ENCODE results near the gene TTLL10. TPM values are rescaled to one million over a fixed set of nuclear protein-coding genes. Genes with fewer than 3 reads are reported as not detected.

TTLL10 gene
- total and polyA plus RNA-seq, 5 donors from 2014 or later = not detected

DNA sequence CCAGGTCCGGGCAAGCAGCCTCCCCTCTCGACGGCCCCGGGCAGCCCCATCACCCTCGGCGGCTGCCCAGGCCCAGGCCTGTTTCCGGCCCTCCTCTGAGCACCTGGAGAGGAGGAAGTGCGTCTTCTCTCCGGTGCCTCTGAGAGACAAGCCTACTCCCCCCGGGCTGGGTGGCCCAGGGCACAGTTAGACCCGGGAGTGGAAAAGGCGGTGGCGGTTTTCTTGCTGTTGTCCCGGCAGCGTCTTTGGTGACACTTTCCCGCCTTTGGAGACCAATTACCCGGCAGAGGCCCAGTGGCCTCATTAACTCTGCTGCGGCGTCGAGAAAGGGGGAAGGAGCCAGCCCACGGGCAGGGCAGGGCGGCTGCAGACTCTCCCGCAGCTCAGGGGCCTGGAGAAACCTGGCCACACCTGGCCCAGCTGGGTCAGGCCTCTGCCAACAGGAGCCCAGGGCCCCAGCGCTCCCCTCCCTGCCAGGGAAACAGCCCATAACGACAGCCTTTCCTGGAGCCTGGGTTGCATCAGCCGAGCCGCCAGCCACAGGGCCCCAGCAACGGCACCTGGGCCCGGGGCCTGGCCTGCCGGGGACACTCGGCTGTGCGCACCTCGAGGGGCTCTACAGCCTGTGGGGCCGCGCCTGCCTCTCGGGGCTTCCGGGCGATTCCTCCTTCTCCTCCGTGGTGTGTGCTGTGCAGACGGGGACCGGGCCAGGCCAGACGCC is 29.4 kb upstream of the TTLL10 start:
- Histone ChIP-seq H3K4me1 (ENCODE audit: control insufficient read depth, insufficient read depth, low read length, poor library complexity, severe bottlenecking) (peaks cover 23% of the 10 kb centered on the region), H3K36me3 (ENCODE audit: control insufficient read depth, insufficient read depth, low read length) (no peaks in the 10 kb centered on the region), H3K4me3 (ENCODE audit: low read depth, low read length) (no peak overlapping the region), H3K27ac (ENCODE audit: insufficient read depth, low read length, poor library complexity, severe bottlenecking) (peak overlapping the region; percentile 85), H3K27me3 (ENCODE audit: control insufficient read depth, insufficient read depth, low read length) (no peaks in the 10 kb centered on the region), H3K9me3 (ENCODE audit: control insufficient read depth in 2 of 2, low read length in 2 of 2) (no peaks in the 10 kb centered on the region)
- no peaks in the 10 kb centered on the region for H3K36me3 Mint-ChIP-seq
- peak overlapping the region; percentile 93 to 97 (median 96) for H3K27ac Mint-ChIP-seq
- ATAC-seq (ENCODE audit: low read depth in 2 of 2) = peak; percentile 95 to 96
- H3K9me3 Mint-ChIP-seq = no peaks in the 10 kb centered on the region
- peak; percentile 37 to 80 (median 74) for DNase-seq
- H3K4me3 Mint-ChIP-seq = peak overlapping the region; percentile 43 to 87 (median 69)
- no peaks in the 10 kb centered on the region for H3K27me3 Mint-ChIP-seq
- H3K4me1 Mint-ChIP-seq = peaks cover 0 to 16% (median 5%) of the 10 kb centered on the region in 4 donors

DNA sequence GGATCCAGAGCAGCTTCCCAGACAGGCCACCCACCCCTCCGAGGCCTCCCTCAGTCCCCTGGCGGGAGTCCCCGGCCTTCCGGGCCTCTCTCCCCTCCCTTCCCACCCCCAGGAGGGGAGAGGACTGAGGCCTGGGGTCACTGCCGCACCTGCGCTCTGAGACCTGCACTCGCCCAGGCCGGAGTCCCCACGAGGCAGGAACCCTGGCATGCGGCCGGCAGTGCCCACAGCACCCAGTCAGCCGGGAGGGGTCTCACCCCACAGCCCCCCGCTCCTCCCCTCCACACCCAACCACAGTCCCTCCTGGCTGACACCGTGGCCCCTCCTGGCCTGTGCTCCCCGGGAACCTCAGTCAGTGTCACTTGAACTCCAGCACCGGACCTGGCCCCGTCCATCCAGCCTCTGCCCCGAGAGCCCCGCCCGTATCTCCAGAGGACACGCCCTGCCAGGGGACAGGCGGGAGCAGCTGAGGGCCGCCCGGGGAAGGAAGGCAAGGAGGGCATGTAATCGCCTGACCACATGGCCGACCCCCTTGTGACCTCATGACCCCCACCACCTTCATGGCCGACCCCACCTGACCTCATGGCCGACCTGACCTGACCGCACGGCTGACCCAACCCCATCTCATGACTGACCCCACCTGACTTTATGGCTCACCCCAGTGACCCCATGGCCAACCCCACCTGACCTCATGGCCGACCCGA is 28.7 kb upstream of the TTLL10 start:
- no peaks in the 10 kb centered on the region for H3K9me3 ChIP-seq (ENCODE audit: control insufficient read depth in 2 of 2, low read length in 2 of 2)
- Mint-ChIP-seq H3K27me3 (no peaks in the 10 kb centered on the region), H3K4me3 (no peak overlapping the region), H3K27ac (no peak overlapping the region), H3K9me3 (no peaks in the 10 kb centered on the region), H3K36me3 (no peaks in the 10 kb centered on the region), H3K4me1 (peaks cover 0 to 16% (median 5%) of the 10 kb centered on the region in 4 donors)
- H3K36me3 ChIP-seq (ENCODE audit: control insufficient read depth, insufficient read depth, low read length) = no peaks in the 10 kb centered on the region
- peak overlapping the region; percentile 85 for H3K27ac ChIP-seq (ENCODE audit: insufficient read depth, low read length, poor library complexity, severe bottlenecking)
- no peak overlapping the region for H3K4me3 ChIP-seq (ENCODE audit: low read depth, low read length)
- peaks cover 23% of the 10 kb centered on the region for H3K4me1 ChIP-seq (ENCODE audit: control insufficient read depth, insufficient read depth, low read length, poor library complexity, severe bottlenecking)
- DNase-seq (no peak), ATAC-seq (ENCODE audit: low read depth in 2 of 2) (no peak)
- H3K27me3 ChIP-seq (ENCODE audit: control insufficient read depth, insufficient read depth, low read length) = no peaks in the 10 kb centered on the region

DNA sequence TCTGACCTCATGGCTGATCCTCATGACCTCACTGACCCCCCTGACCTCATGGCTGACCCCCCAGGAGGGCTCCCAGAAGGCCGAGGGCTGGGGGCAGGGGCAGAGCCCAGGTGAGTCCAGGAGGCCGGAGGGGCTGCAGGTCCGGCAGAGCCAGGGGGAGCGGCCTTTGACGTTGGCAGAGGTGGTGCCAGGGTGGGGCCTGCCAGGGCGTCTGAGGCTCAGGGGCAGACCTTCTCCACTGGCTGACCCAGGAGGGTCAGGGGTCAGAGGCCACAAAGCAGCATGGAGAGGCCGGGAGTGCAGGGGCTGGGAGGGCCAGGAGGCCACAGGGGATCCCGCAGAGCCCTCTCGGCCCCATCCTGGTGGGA is 28.1 kb upstream of the TTLL10 start:
- Histone ChIP-seq H3K36me3 (ENCODE audit: control insufficient read depth, insufficient read depth, low read length) (no peaks in the 10 kb centered on the region), H3K4me1 (ENCODE audit: control insufficient read depth, insufficient read depth, low read length, poor library complexity, severe bottlenecking) (peaks cover 23% of the 10 kb centered on the region), H3K27me3 (ENCODE audit: control insufficient read depth, insufficient read depth, low read length) (no peaks in the 10 kb centered on the region), H3K4me3 (ENCODE audit: low read depth, low read length) (no peak overlapping the region), H3K9me3 (ENCODE audit: control insufficient read depth in 2 of 2, low read length in 2 of 2) (no peaks in the 10 kb centered on the region), H3K27ac (ENCODE audit: insufficient read depth, low read length, poor library complexity, severe bottlenecking) (no peak overlapping the region)
- DNase-seq (no peak), ATAC-seq (ENCODE audit: low read depth in 2 of 2) (no peak)
- peaks cover 0 to 16% (median 5%) of the 10 kb centered on the region in 4 donors for H3K4me1 Mint-ChIP-seq
- no peaks in the 10 kb centered on the region for H3K36me3 Mint-ChIP-seq
- H3K9me3 Mint-ChIP-seq = no peaks in the 10 kb centered on the region
- H3K27me3 Mint-ChIP-seq = no peaks in the 10 kb centered on the region
- no peak overlapping the region for H3K4me3 Mint-ChIP-seq
- no peak overlapping the region for H3K27ac Mint-ChIP-seq

DNA sequence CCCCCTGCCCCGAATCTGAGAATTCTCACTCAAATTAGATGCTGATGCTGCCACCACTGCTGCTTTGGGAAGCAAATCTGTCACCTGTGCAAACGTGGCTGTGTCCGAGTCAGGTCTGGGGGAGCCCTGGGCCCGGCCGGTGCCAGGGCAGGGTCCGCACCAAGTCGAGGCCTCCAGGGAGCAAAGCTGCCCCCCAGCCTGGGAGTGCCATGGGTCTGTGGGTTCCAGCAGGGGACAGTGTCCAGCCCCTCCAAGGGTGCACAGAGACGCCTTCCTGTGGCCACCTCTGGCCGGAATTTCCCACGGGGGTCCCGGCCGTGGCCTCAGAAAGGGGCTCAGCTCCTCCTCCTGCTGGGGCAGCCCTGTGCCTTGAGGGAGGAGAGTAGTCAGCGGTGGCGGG is 27.7 kb upstream of the TTLL10 start:
- Histone ChIP-seq H3K4me3 (ENCODE audit: low read depth, low read length) (no peak overlapping the region), H3K36me3 (ENCODE audit: control insufficient read depth, insufficient read depth, low read length) (no peaks in the 10 kb centered on the region), H3K27ac (ENCODE audit: insufficient read depth, low read length, poor library complexity, severe bottlenecking) (no peak overlapping the region), H3K4me1 (ENCODE audit: control insufficient read depth, insufficient read depth, low read length, poor library complexity, severe bottlenecking) (peaks cover 23% of the 10 kb centered on the region), H3K9me3 (ENCODE audit: control insufficient read depth in 2 of 2, low read length in 2 of 2) (no peaks in the 10 kb centered on the region), H3K27me3 (ENCODE audit: control insufficient read depth, insufficient read depth, low read length) (no peaks in the 10 kb centered on the region)
- Mint-ChIP-seq H3K27me3 (no peaks in the 10 kb centered on the region), H3K4me3 (no peak overlapping the region), H3K9me3 (no peaks in the 10 kb centered on the region), H3K27ac (peak overlapping the region in 2 of 3 donors; percentile 23 to 25), H3K4me1 (peaks cover 0 to 16% (median 5%) of the 10 kb centered on the region in 4 donors), H3K36me3 (no peaks in the 10 kb centered on the region)
- no peak for ATAC-seq (ENCODE audit: low read depth in 2 of 2)
- DNase-seq = no peak

DNA sequence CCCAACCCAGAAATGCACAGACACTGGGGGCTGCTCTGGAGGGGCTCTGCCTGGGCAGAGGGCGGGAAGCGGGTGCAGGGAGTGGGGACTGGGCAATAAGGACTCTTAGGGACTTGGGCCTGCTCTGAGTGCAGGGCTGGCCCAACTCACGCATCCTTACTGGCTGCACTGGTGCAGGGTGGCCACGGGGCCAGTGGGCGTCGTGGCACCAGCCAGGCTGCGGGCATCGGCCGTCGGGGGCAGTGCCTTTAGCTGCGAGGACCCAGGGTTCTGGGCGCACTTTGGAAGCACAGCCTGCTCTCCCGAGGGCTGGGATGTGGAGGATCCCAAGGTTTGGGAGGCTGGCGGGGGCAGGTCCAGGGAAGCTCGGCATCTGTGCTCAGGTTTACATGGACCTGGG is 27.1 kb upstream of the TTLL10 start:
- Mint-ChIP-seq H3K9me3 (no peaks in the 10 kb centered on the region), H3K27me3 (no peaks in the 10 kb centered on the region), H3K4me3 (no peak overlapping the region), H3K27ac (peak overlapping the region; percentile 23 to 86 (median 67)), H3K36me3 (no peaks in the 10 kb centered on the region), H3K4me1 (peaks cover 0 to 16% (median 5%) of the 10 kb centered on the region in 4 donors)
- Histone ChIP-seq H3K27me3 (ENCODE audit: control insufficient read depth, insufficient read depth, low read length) (no peaks in the 10 kb centered on the region), H3K27ac (ENCODE audit: insufficient read depth, low read length, poor library complexity, severe bottlenecking) (no peak overlapping the region), H3K36me3 (ENCODE audit: control insufficient read depth, insufficient read depth, low read length) (no peaks in the 10 kb centered on the region), H3K4me1 (ENCODE audit: control insufficient read depth, insufficient read depth, low read length, poor library complexity, severe bottlenecking) (peaks cover 23% of the 10 kb centered on the region), H3K9me3 (ENCODE audit: control insufficient read depth in 2 of 2, low read length in 2 of 2) (no peaks in the 10 kb centered on the region), H3K4me3 (ENCODE audit: low read depth, low read length) (no peak overlapping the region)
- DNase-seq = no peak
- no peak for ATAC-seq (ENCODE audit: low read depth in 2 of 2)

DNA sequence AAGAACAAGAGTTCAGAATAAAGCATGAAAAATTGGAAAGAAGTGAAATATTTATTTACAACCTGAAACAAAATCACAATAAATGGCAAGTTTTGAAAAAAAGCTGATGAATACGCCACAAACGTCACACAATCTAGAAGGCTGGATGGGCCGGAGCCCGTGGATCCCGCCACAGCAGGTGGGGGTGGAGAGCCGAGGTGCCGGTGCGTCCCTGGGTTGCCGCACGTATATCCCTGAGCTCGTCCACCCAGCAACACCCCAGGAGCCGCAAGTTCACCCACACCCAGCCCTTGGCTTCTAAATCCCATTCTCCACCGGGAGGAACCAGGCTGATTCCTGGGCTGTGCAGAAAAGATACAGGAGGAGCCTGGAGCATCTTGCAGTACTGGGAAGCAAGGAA is 25.6 kb upstream of the TTLL10 start:
- ATAC-seq (ENCODE audit: low read depth in 2 of 2) (no peak), DNase-seq (no peak)
- Histone ChIP-seq H3K27ac (ENCODE audit: insufficient read depth, low read length, poor library complexity, severe bottlenecking) (no peak overlapping the region), H3K9me3 (ENCODE audit: control insufficient read depth in 2 of 2, low read length in 2 of 2) (peaks cover 0 to 3% of the 10 kb centered on the region in 2 experiments), H3K36me3 (ENCODE audit: control insufficient read depth, insufficient read depth, low read length) (no peaks in the 10 kb centered on the region), H3K4me1 (ENCODE audit: control insufficient read depth, insufficient read depth, low read length, poor library complexity, severe bottlenecking) (peaks cover 23% of the 10 kb centered on the region), H3K4me3 (ENCODE audit: low read depth, low read length) (no peak overlapping the region), H3K27me3 (ENCODE audit: control insufficient read depth, insufficient read depth, low read length) (no peaks in the 10 kb centered on the region)
- Mint-ChIP-seq H3K36me3 (no peaks in the 10 kb centered on the region), H3K27ac (peak overlapping the region in 2 of 3 donors; percentile 16 to 80), H3K4me1 (peaks cover 0 to 14% (median 5%) of the 10 kb centered on the region in 4 donors), H3K9me3 (peaks cover 0 to 10% (median under 1%) of the 10 kb centered on the region in 7 donors), H3K4me3 (peak overlapping the region in 1 of 4 donors; percentile 54), H3K27me3 (no peaks in the 10 kb centered on the region)

DNA sequence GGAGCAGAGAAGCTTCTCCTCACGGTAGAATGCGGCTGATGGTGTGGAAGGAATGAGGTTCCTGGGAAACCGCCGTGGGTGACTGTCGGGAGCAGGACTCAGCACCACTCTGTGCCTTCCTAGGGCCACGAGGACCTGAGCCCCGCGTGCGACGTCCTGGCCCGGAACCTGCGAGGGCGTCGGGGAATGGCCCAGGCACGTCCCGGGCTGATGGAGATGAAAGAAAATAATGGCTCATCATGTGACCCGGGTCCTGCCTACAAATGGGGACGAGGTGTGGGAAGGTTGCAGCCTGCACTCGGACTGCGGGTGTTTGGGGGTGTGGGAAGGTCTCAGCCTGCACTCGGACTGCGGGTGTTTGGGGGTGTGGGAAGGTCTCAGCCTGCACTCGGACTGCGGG is 25.1 kb upstream of the TTLL10 start:
- Histone ChIP-seq H3K27me3 (ENCODE audit: control insufficient read depth, insufficient read depth, low read length) (no peaks in the 10 kb centered on the region), H3K4me3 (ENCODE audit: low read depth, low read length) (no peak overlapping the region), H3K9me3 (ENCODE audit: control insufficient read depth in 2 of 2, low read length in 2 of 2) (peaks cover 0 to 3% of the 10 kb centered on the region in 2 experiments), H3K36me3 (ENCODE audit: control insufficient read depth, insufficient read depth, low read length) (no peaks in the 10 kb centered on the region), H3K4me1 (ENCODE audit: control insufficient read depth, insufficient read depth, low read length, poor library complexity, severe bottlenecking) (peaks cover 20% of the 10 kb centered on the region), H3K27ac (ENCODE audit: insufficient read depth, low read length, poor library complexity, severe bottlenecking) (no peak overlapping the region)
- no peaks in the 10 kb centered on the region for H3K36me3 Mint-ChIP-seq
- DNase-seq = no peak
- no peaks in the 10 kb centered on the region for H3K27me3 Mint-ChIP-seq
- no peak overlapping the region for H3K4me3 Mint-ChIP-seq
- H3K9me3 Mint-ChIP-seq = peaks cover 0 to 15% (median 1%) of the 10 kb centered on the region in 7 donors
- no peak for ATAC-seq (ENCODE audit: low read depth in 2 of 2)
- no peak overlapping the region for H3K27ac Mint-ChIP-seq
- H3K4me1 Mint-ChIP-seq = peaks cover 0 to 13% (median 5%) of the 10 kb centered on the region in 4 donors
